Pons (tissue), 1 donor: ENCODE data around the gene NUAK1.

Source experiments
- DNase-seq: peaks from one replicate; pipeline ENCODE4 v3.0.0-alpha.2; 2016; ENCODE audit warnings: low spot score

NUAK1 gene

DNA sequence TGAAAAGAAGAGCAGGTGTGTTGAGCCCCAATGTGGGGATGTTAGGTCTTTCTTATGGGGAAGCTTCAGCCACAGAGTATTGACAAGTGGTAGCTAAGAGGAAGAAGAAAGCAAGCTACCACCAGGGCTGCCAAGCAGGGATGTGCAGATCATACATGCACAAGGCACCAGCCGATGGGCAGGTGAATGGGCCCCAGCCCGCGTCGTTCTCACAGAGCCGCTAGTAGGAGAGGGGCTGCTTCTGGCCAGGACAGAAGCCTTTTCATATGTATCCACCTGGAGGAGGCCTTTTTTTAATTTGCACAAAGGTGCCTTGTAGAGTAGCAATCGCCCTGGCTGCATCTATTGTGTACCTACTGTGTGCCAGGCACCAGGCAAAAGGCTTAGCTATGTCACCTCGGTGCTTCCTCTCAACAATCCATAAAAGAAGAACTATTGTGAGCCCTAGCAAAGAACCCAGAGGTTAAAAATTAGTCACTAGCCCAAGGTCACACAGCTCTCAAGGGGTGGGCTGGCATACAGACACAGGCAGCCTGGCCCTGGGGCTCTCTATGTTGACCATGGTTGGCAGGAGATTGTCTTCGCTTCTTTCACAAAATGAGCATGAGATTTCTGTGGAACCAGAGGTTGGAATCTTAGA lies 8.2 kb downstream of the NUAK1 start:
- DNase-seq = no peak

DNA sequence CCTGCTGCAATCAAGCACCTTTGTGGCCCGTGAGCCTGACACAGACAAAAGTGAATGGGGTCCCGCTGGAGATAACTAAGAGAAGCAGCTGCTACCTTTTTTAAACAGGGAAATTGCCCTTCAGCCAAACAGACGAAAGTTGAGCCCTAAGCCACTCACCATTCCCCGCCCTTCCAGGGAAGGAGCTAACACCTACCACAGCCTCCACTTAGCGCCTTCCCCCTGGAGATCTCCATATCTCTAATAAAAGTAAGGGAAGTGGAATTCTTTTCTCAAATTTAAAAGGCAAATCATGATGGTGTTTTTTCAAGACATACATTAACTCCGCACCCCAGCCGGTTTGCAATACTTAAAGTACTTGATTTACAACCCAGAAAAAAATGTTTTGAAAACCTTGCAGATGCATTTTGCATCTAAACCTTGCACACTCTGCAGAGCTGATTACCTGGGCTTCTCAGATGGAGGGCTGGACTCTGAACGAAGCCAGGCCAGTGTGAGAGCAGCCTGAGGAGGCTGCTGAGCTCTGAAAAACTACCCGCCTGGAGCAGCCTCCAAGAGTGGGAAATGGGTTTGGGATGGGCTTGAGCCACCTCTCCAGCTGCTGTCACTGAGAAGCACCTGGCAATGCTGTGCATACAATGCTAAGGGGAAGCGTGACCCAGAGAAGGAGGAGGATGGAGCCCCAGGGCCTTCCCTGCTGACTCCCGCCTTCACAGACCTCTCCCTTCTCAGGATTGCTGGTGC lies 10.0 kb downstream of the NUAK1 start:
- DNase-seq = no peak

DNA sequence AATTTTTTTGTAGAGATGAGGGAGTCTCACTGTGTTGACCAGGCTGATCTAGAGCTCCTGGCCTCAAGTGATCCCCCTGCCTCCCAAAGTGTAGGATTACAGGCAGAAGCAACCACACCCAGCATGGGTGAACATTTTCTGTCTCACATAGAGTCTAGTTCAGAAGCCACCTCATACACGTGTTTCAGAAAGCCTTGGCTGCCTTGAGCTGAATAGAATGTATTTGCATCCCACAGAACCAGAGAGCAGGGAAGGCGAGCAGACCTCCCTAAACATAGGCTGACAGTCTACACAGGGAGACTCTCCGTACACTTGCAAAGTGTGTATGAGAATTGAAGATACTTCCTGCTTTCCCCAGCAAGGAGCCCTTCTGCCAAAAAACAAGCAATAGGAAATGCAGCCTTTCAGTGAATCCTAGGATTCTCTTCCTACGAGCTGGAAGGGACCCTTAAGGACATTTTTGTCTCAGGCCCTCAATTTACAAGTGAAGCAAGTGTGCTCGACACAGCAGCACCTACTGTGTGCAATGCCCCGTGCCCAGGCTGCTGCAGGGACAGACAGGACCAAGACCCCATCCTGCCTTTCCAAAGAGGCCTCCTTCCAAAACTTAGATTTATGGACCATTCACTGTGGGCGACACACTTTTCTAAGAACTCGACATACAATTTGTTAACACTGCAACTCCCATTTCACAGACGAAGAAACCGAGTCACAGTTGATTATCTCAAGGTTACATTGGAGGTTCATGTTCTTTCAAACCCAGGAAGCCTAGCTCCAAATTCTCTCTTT lies 11.2 kb downstream of the NUAK1 start:
- DNase-seq = no peak

DNA sequence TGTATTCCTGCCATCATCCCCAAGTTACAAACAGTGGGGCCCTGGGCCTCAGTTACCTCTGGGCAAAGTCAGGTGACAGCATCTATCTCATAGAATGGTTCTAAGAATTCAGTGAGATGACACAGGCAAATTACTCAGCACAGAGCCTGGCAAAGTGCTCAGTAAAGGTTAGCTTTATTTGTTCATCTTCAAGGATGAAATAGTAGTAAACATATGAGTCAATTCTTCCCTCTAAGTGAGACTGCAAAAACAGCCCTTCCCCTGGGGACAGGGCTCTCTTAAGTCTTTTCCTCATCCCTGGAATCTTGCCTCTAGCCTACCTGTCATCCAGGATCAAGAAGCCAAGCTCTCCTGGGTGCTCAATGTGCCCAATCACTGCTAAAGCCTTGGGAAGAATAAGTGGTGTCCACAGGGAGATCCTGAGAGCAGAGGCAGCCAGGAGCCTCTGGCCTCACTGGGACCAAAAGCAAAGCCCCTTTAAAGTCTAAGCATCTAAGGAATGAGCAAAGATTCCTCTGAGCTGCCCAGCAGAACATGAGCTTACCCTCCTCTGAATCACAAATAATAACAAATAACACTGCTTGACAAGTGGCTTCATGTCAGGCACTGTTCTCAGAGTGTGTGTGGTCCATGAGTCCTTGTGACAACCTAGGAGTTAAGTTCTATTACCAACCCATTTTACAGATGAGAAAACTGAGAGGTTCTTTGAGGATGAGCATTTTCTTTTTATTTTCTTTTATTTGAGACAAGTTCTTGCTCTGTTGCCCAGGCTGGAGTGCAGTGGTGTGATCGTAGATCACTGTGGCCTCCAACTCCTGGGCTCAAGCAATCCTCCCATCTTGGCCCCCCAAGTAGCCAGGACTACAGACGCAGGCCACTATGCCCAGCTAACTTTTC lies 12.1 kb downstream of the NUAK1 start:
- DNase-seq = no peak

DNA sequence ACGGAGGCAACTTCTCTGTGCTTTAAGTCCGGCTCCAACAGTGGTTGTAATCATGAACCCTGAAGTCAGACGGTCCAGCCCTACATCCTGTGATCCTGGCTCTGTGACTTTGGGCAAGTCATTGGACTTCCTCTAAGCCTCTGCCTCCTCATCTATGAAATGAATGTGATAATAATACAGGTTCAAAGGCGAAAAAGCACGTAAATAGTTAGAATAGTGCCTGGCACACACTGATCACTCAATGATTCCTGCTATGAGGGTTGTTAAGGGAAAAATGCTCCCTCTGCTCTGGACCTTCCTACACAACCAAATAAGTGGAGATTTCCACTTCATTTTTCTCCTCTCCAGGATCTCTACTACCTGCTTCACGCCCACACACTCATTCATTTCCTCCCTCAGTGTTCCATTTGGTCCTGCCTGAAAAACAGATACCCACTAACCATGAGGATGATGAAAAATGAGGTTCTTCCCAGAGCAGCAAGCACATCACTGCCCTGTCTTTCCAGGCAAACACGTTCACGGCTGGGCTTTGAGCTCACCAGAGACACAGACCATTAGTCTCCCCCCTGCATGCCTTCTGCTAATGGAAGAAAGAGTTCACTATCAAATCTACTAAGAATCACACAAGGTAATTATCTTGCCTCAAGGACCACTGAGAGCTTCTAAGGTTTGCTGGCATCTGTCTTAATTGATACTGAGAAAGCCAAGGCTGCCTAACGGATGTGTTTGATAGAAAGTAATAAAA lies 13.2 kb downstream of the NUAK1 start:
- DNase-seq = no peak

DNA sequence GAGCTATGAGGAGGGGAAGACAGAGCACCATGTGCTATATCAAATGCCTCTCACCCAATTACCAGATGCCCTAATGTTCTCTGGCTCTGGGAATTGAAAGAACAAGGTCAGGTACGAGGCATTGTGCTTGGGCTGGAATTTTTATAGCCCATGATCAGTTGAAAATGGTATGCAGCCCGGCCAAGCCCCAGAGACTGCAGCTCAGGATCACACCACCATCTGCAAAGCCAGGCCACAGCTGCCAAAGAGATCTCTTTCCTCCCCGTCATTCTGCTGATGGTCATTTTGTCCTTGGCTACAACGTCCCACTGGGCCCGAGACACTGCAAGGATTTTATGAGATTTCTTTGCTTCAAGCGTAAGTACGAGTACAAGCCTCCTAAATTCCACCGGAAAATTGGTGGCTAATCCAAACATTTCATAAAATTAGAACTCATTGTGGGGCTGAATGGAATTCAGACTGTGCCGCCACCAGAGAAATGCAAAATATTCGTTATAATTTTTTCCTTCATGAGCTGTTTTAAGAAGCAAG lies 15.1 kb downstream of the NUAK1 start:
- no peak for DNase-seq

DNA sequence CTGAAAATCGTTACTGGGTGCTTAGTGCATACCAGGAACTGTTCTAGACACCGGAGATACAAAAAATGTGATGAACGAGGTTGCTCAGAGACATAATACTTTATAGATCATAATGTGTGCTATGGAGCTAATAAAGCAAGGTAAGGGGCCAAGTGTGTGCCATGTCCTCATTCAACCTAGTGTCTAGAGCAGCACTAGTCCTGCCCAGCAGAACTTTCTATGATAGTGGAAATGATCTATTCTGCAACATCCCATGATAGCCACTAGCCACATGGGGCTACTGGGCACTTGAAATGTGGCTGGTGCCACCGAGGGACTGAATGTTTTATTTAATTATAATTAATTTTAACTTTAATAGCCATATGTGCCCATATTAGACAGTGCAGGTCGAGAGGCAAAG lies 15.6 kb downstream of the NUAK1 start:
- no peak for DNase-seq

DNA sequence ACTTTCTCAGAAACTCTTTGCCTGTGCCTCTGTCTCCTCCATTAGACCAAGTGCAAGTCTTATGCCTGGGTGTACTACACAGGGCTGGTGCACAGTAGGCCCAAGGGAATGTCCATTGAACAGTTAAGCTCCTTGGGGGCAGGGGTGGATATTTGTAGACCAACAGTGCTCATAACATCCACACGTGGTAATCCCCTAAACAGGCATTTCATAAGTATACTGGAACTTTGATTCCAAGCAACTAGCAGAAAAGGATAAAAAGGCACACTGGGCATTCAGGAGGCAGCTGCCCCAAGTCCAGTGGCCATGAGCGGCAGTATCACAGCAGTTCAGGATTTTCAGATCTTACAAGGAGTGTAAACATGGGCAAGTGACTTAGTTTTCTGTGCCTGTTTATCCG lies 16.8 kb downstream of the NUAK1 start:
- no peak for DNase-seq

DNA sequence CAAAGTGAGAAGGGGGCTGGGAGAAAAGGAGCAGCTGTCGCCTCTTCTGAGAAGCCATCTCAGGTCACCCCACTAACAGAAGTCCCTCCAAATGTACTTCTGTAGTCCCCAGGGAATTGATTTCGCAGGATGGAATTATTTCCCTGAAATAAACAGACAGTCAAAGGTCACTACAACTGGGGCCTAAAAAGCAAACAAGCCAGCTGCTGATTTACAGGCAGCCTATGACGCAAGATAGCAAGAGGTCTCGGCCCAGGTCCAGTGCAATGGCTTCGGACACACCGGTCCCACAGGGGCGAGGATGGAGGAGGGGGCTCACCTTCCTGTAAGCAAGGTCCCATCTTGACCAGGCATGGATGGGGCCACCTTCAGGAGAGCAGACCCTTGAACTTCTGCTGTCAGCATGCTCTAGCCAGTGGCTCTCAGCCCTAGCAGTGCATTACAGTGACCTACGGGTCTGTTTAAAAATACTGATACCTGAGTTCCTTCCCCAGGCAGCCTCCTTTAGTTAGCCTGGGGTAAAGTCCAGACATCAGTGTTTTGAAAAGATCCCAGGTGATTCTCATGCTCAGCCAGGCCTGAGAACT lies 18.1 kb downstream of the NUAK1 start:
- DNase-seq = no peak

DNA sequence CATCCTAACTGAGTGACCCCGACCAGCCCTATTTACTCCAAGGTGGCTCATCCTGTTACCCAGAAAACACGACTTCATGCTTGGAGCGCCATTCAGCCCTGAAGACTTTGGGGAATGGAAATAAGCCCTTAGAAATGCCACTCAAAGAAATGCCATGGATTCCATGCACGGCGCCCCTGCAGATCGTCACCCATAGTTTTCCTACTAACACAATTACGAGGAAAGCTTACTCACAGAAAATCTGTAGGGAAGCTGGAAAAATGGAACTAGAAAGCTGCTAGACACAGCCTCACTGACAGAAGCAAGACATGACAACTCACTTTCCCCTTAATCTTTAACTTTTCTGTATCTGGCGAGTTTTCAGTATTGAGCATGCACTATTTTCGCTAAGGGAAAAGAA lies 19.5 kb downstream of the NUAK1 start:
- no peak for DNase-seq

DNA sequence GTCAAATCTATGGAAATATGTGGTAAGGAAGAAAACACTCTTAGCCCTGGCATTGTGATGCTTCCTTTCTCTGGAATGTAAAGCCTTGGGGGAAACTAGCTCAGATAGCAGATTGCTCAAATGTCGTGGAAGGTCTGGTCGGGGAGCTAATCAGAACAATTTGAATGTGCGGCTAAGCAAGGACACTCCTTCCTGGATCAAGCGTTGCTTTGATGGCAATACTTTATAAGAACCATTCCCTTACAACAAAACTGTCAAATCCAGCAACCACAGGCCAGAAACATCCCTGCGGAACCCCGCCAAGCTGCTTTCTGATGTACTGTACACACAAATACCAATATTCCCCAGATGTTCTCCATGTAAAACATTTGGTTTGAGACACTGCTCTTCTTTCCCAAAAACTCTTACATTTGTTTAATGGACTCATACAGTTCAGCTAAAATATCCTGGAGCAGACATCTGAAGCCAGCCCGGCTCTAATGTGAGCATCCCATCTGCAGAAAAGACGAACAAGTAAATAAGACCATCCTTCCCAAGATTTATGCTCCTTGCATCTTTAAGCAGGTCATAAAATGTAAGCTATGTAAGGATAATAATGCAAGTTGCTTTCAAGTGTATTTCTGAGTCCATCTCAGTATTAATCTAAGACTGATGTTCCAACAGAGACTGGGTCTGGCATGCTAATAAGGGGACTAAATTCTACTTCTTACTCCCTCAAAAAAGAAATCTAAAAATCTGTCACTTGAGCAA lies 20.2 kb downstream of the NUAK1 start:
- no peak for DNase-seq

DNA sequence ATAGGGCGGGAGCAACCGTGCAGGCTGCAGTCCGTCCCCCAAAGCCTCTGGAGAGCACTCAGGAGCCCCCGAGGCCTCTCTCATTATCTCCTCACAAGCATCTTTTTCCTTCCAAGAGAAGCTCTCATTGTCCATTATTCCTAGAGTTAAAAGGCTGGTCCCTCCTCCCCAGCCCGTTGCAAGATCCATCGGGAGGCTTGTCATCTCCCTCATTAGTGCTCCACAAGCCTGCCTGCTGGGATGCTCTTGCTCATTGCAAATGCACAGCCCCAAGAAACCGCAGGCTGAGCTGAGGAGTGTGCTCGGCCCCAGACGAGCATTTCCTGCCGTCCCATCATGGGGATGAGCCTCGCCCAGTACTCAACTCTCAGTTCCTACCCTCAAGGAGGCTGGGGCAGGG lies 23.3 kb downstream of the NUAK1 start:
- peak; percentile 83 for DNase-seq

DNA sequence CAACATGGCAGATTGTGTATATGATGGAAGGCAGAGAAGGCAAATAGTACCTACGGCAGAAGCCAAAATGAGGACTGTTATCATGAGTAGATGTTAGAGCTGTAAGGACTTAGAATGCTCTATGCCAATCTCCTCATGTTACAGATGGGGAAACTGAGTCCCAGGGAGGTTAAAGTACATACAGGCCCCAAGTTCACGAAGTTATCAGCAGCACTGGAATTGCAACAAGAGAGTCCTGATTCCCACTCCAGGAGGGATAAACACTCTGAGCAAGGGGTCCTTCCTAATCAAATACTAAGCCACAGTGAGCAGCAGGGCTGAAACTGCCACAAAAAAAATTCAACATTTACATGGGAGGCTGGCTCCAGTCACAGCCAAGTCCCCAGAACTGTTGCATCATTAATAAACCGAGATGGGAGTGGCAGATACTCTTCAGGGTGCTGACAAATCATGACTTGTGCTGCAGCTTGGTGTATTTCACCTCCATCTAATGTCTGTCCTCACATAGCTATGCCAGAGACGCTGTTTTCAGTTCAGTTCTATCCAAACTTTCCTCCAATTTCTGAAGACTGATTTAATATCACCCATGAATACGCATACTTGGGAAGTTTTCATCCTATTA lies 24.2 kb downstream of the NUAK1 start:
- DNase-seq = peak; percentile 36

DNA sequence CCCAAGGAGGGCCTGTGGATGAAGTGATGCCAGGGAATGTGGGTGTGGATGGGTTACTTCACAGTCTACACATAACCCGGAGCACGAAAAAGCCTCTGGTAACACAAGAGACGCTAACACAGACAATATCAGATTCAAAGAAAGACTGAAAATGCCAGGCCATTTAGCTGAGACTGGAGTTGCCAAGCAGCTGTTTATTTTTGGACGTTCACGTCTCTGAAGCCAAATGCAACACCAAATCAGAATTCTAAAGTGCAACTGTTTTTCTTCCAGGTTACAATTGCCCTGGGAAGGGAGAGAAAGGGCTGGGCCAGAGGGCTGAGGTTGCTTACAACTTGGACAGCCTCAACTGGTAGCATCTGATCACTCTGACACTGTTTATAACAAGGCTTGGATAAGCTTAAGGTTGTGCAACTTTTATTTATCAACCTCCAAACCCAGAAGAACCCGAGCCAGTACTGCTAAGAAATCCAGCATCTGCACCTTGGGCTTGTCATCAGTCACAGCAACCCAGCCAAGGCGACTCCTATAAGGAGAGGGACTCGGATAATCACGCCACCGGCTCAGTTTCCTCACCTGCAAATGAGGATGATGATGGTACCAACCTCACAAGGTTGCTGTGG lies 24.8 kb downstream of the NUAK1 start:
- DNase-seq = no peak

DNA sequence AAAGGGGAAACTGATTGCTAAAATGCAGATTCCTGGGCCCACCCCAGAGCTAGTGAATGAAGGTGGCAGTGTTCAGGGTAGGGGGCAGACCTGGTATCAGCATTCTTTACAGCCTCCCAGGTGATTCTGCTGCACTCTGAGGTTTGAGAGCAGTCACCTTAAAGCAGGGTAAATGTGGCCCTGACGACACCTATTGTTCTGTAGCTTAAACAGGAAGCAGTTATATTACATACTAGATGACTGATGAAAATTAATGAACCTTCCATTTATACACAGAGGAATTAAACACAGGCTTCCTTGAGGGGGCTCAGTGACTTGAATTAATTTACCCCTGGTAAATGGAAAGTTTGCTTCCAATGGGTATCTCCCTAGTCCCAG lies 25.3 kb downstream of the NUAK1 start:
- no peak for DNase-seq

DNA sequence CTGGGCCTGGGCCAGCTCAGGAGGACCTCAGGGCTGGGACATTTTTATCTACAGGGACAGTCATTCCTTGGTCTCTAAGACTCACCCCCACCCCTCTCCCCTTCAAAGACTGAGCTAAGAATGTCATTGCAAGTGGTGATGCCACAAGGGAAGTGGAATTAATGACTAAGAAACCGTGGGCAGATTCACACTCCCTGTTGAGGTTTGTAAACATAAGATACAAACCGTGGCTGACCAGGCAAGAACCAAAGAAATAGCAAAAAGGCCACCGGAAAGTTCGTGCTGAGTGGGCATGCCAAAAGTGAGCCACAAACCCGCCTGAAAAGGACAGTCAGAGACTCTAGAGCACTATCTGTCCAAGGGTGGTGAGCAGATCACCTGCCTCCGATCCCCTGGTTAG lies 25.7 kb downstream of the NUAK1 start:
- DNase-seq = peak; percentile 50

DNA sequence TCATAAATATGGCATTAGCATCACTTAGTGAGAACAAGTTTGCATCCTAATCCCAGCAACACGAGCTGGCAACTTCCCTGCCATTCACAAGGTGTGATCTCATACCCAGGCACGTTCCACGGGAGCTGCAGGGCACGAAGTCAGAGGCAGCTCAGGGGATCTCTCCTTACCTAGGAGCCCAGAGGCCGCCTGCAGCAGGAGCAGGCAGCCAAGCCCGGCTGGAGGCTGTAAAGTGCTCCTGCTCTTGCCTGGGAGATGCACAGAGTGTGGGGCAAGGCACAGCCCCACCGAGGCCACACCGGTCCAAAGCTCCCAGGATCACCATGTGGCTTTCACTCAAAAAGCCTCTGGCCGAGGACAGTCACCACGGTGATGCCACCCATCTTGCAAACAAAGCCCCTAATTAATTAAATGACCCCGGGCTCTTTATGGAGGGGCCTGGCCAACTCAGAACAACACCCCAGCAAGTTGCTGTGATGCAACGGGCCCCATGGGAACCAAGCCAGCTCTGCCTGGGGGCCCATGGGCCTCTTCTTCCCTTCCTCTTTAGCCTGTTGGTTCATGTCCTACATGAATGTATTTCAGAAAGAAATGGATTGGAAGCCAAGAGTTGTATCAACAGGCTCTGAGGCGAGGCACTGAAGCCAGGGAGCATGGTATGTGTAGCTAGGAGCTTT lies 26.5 kb downstream of the NUAK1 start:
- DNase-seq = peak; percentile 39

DNA sequence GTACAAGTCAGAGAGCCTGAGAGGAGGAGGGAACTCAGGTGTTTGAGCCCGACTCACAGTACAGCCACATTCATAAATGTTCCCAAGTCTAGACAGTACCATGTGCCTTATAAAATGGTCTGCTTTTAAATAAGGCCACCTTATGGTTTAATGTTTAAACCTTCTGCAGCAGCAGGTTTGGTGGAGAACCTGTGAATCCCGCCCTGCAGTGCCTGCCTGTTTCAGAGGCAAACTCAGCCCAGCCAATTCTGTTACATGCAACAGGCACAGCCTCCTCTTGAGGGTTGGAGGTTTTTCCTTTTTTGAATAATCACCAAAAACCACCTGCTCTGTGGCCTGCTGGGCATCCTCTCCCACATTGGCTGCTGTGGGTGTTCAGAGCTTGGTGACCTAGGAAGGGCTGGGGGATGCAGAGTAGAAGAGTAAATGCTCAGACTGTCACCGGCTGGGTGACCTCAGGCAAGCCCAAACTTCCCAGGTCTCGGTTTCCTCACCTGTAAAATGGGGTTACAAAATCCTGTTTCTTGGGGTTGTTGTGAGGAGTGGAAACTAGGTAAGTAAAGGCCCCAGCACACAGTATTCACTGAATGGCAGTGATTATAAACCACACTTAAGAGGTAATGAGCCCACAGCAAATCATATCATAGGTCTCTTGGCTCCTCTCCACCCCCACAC lies 28.0 kb downstream of the NUAK1 start:
- DNase-seq = no peak
